NCI-H82 (cell line): Measurements from ENCODE around the gene NR4A1.

Experiments
- DNase-seq: peaks from one replicate; lab custom pipeline; 2025; lab: John Stamatoyannopoulos, UW

The NR4A1 gene

GRCh38 chr12:52041695-52042123, 9.5 kb upstream of the NR4A1 start:
- DNase-seq = no peak

DNA sequence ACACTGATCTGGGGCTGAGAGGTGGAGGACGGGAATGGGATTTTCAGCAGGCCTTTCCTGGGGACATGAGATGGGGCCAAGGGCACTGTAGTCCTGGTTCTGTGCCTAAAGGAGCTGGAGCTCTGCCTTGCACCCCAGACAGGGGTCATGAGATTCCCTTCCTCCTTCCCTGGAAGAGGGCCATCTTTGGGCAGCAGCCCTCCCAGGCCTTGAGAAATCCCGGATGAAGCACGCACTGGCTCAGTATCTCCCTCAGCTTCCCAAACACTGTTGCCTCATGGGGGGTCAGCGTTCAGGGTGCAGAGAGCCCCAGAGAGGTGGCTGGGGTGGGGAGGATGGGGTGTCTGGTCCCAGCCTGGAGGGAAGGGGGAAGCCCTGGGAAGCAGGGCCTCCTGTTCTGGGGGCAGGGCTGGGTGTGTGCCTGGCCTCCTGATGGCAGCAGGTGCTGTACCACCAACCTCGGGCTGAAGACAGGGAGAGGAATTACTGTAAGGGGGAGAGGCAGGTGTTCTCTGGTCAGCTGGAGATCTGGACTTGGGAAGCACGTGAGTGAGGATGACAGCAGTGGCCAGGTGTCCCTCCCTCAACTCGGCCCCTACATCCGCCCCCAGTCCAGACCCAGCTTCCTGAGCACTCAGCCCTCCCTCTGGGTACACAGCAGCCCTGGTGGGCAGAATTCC, 8.4 kb upstream of the NR4A1 start:
- no peak for DNase-seq

GRCh38 chr12:52043386-52044212, 7.6 kb upstream of the NR4A1 start:
- no peak for DNase-seq

- DNase-seq = no peak
Measured at GRCh38 chr12:52044292-52044983, 6.8 kb upstream of the NR4A1 start.

GRCh38 chr12:52045794-52046199, 5.4 kb upstream of the NR4A1 start:
- no peak for DNase-seq

DNA sequence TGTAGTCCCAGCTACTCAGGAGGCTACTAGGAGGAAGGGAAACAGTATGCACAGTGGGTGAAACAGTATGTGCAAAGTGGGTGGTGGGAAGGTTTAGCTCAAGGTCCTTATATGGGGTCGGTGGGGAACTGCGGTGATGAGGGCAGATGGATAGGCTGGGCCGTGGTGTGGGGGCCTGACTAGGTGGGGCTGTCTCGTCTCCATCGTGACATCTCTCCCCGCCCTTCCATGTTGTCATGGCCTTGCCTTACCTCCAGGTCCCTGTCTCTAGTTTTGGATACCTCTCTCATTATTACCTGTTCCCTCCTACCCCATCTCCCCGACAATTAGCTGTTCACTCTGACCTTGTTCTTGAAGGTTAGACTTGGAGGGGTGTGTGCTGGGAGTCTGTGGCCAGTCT, 4.4 kb upstream of the NR4A1 start:
- no peak for DNase-seq

DNA sequence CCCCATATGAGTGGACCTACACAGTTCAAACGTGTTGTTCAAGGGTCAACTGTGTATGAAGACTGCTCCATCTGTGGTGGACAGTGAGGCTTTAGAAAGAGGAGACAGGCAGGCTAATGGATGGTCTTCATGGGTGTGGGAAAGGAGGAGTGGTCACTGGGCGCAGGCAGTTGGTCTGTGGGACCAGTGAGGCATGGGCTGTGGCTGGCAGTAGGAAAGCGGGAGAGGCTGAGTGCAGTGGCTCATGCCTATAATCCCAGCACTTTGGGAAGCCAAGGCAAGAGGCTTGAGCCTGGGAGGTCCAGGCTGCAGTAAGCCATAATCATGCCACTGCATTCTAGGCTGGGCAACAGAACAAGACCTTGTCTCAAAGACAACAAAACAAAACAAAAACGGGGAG, 2.0 kb upstream of the NR4A1 start:
- DNase-seq = no peak

- no peak for DNase-seq
Measured at GRCh38 chr12:52049688-52050087, 1.6 kb upstream of the NR4A1 start.

DNA sequence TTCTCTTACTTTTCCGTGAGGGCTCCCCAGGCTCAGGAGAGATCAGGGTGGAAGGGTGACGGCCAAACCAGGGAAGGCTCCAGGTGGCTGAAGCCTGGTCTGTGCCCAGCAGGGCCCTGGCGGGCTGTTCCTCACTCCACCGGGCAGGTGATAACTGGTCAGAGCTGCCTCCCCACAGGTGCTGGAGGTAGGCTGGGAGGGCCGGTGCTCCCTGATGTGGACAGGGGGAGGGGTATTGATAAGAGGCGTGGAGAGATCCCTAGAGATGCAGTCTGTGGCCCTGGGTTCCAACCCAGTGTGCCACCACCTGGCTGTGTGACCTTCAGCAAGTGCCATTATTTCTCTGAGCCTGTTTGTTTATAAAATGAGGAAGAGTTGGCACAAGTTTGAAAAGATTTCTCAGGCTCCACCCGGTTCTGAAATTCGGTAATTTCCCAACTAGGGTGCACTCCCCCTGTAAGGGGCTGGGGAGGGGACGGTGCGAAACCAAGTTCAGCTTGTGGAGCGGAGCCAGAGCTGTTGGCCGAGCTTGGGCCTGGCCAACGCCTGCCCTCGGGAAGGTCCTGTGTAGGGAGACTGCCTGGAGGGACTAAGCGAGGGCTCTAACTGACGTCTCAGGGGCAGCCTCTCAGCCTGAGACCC, 1.0 kb upstream of the NR4A1 start:
- DNase-seq = no peak

DNA sequence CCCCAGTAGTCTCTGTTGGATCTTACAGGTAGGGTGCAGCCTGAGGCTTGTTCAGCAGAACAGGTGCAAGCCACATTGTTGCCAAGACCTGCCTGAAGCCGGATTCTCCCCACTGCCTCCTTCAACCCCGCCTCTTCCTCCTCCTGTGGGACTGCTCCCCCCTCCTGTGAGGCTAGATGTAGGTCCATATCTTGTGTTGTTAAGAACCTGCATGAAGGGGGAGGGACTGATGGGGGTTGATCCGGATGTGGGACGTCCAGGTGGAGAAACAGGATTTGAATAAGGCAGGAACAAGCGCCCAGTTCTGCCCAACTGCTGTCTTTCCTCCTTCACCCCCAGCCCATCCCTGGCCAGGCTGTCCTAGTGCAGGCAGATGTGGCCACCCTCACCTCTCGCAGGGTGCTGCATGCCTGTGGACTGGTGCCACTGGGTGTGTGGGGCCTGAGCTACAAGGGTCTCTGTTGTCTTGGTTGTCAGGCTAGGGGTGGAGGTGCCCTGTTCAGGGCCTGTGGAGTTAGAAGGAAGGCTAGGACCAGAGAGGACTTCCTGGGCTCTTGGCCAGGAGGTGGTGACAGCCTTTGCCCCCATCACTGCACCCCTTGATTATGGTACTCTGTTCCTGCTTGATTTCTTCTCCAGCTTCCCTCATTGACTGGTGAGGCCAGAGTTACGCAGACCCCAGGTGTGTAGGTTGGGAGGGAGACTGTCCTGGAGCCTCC, 1.4 kb downstream of the NR4A1 start:
- no peak for DNase-seq

DNA sequence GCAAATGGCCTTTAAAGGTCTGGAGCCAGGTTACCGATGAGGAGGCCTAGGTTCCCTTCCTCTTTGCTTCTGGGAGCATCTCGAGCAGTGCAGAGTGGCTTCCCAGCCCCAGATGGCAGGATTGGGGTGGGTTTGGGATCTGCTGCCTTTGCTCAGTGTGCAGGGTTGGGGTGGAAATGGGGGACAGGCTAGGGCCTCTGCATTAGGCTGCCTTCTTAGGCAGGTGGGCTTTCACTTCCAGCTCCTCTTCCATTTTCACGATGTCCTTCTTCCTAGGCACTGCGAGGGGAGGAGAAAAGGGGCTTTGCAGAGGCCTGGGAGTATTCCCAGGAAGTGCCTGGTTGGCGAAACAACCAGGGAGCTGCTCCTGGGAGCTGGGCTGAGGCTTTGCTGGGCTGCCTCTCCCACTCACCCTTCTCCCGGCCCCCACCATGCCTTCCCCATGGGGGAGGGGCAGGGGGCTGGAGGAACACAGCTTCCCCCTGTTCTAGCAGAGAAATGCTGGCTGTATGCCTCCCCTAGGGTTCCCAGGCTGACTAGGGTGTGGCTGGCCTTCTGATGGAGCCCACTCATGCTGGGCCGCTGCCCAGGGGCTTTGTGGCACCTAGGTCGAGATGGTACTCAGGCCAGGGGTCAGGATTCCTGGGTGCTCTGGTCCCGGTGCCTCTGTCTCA, 2.4 kb downstream of the NR4A1 start:
- DNase-seq = no peak

DNA sequence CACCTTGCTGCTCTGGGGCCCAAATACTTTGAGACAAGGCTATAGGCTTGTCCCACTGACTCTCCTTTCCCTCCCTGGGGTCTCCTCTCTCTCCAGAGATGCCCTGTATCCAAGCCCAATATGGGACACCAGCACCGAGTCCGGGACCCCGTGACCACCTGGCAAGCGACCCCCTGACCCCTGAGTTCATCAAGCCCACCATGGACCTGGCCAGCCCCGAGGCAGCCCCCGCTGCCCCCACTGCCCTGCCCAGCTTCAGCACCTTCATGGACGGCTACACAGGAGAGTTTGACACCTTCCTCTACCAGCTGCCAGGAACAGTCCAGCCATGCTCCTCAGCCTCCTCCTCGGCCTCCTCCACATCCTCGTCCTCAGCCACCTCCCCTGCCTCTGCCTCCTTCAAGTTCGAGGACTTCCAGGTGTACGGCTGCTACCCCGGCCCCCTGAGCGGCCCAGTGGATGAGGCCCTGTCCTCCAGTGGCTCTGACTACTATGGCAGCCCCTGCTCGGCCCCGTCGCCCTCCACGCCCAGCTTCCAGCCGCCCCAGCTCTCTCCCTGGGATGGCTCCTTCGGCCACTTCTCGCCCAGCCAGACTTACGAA, 3.1 kb downstream of the NR4A1 start:
- DNase-seq = no peak

- no peak for DNase-seq
Measured at GRCh38 chr12:52054833-52055730, 3.8 kb downstream of the NR4A1 start.

DNA sequence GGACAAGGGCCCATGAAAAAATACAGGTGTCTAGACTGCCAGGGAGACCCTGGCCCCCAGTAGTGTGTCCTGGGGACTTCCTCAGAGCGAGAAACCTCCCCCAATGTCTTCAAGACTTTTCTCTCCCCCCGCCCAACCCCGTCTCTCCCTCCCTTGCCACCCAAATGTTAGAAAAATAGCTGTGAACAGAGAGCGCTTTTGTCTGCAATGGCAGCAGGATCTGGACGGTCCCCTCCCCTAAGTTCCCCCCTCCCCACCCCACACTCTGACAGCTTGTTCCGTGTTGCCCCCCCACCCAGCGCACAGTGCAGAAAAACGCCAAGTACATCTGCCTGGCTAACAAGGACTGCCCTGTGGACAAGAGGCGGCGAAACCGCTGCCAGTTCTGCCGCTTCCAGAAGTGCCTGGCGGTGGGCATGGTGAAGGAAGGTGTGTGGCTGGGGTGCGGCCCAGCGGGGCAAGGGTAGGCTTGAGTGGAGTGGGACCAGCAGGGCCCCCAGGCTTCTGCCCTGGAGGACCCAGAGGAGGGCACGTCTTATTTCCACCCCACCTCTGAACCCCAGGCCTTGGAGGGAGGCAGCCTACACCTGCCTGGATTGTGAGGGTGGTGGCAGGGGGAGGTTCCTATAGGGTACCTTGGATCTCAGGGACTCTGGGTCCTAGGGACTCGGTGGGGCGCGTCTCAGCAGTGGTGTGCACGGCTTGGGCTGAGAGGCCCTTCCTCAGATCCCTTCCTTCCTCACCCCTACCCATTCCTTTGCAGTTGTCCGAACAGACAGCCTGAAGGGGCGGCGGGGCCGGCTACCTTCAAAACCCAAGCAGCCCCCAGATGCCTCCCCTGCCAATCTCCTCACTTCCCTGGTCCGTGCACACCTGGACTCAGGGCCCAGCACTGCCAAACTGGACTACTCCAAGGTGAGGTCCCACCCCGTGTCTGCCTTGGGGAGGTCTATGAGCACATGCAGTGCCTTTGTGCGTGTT, 4.8 kb downstream of the NR4A1 start:
- DNase-seq = no peak

GRCh38 chr12:52056801-52057637, 5.8 kb downstream of the NR4A1 start:
- DNase-seq = no peak

GRCh38 chr12:52057638-52058576, 6.7 kb downstream of the NR4A1 start:
- no peak for DNase-seq
